ENCODE results near the gene COL15A1.

GRCh38 chr9:98907055-98907454, 36.7 kb upstream of the COL15A1 start:
- no peak for TF ChIP-seq CTCF (IDR thresholded peaks at IDR 0.05)
- TF ChIP-seq POLR2A (IDR thresholded peaks at IDR 0.05) = no peak

Measured in Peyer's patch (tissue), 4 donors.